ENCODE results near the gene KRTAP9-1.

GRCh38 chr17:41167561-41167960 lies 22.1 kb upstream of the KRTAP9-1 start:
- TF ChIP-seq, protein P1, sequence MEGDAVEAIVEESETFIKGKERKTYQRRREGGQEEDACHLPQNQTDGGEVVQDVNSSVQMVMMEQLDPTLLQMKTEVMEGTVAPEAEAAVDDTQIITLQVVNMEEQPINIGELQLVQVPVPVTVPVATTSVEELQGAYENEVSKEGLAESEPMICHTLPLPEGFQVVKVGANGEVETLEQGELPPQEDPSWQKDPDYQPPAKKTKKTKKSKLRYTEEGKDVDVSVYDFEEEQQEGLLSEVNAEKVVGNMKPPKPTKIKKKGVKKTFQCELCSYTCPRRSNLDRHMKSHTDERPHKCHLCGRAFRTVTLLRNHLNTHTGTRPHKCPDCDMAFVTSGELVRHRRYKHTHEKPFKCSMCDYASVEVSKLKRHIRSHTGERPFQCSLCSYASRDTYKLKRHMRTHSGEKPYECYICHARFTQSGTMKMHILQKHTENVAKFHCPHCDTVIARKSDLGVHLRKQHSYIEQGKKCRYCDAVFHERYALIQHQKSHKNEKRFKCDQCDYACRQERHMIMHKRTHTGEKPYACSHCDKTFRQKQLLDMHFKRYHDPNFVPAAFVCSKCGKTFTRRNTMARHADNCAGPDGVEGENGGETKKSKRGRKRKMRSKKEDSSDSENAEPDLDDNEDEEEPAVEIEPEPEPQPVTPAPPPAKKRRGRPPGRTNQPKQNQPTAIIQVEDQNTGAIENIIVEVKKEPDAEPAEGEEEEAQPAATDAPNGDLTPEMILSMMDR (IDR thresholded peaks at IDR 0.05), result no peak
- TF ChIP-seq POLR2A (IDR thresholded peaks at IDR 0.05), result no peak
